Central memory CD4-positive, alpha-beta T cell (primary cell): Measurements from ENCODE around the gene KRTAP1-4.
"Not testable (repeated sequence)": the region's sequence is repeated elsewhere in the genome, so short reads cannot be mapped to it uniquely, and the experiment has no call there.

Experiments
- DNase-seq: peaks from one replicate; pipeline ENCODE4 v3.0.0; 2022

The KRTAP1-4 gene

GRCh38 chr17:41046735-41047465, 16.9 kb upstream of the KRTAP1-4 start, which contains the start of gene KRTAP2-1:
KRTAP2-1 (minus strand) TSS chr17:41047316; CDS start chr17:41047267, 49 bp downstream.
- not testable (repeated sequence) for DNase-seq

DNA sequence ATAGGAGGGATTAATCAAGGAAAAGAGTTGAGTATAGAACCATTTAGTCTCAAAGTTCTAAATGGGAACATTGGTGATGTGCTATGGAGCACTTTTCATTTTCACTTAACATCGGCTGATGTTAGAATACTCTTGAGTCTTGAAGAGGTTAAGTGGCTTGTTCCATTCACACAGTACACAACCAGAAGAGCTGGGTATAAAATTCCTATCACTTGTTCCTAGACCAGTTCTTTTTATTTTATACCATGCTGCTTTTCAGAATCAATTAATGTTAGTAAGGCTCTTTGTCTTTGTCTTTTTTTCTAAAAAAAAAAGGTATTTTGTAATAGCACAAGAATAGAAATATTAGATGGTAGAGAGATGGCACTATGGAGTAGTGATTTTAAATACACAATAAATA, 13.0 kb upstream of the KRTAP1-4 start:
- no peak for DNase-seq

GRCh38 chr17:41040783-41041571, 11.0 kb upstream of the KRTAP1-4 start, which contains the start of gene KRTAP1-1:
KRTAP1-1 (minus strand) TSS chr17:41041450; CDS start chr17:41041397, 53 bp downstream.
- DNase-seq, result not testable (repeated sequence)

GRCh38 chr17:41037853-41038350, 7.9 kb upstream of the KRTAP1-4 start:
- no peak for DNase-seq

DNA sequence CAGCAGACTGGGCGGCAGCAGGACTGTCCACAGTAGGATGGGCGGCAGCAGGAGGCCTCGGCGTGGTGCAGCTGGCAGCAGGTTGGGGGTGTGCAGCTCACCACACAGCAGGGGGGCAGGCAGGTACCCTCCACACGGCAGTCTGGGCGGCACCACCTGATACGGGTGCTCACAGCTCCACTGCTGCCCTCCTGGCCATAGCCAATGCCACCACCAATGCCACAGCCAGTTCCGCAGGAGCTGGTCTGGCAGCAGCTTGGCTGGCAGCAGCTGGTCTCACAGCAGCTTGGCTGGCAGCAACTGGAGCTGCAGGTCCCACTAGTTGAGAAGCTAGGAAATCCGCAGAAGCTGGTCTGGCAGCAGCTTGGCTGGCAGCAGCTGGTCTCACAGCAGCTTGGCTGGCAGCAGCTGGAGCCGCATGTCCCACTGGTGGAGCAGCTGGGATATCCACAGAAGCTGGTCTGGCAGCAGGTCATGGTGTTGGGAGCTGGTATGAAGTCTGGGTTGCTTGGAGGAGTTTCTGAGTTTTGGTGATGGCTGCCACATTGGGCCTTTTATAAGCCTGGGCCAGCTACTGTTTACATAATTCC, 4.4 kb upstream of the KRTAP1-4 start, which contains the start of gene KRTAP1-3:
Gene KRTAP1-3, minus strand, starts transcription at position 529 of the 590 bp plus-strand sequence. Its CDS starts 53 bp downstream, at position 476.
- not testable (repeated sequence) for DNase-seq

- DNase-seq, result no peak
Measured at GRCh38 chr17:41026715-41027471, 3.1 kb downstream of the KRTAP1-4 start, which contains the start of gene KRTAP1-5. KRTAP1-5 (minus strand) TSS chr17:41027208; CDS start chr17:41027155, 53 bp downstream.

- no peak for DNase-seq
Measured at GRCh38 chr17:41024697-41025096, 5.3 kb downstream of the KRTAP1-4 start.

DNA sequence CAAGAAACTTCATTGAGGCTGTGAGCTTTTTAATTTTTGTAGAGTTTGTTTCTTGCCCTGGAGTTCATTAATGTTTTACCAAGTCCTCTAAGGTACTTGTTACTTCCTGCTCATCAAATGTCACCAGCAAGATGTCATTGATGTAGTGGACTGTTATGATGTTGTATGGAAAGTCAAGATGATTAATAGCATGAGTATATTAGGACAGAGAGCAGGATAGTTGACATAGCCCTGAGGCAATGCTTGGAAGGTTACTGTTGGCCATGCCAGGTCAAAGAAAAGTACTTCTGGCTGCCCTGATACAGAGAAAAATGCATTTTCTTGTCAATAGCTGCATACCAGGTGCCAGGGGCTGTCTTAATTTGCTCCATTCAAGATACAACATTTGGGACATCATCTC, 9.7 kb downstream of the KRTAP1-4 start:
- no peak for DNase-seq

DNA sequence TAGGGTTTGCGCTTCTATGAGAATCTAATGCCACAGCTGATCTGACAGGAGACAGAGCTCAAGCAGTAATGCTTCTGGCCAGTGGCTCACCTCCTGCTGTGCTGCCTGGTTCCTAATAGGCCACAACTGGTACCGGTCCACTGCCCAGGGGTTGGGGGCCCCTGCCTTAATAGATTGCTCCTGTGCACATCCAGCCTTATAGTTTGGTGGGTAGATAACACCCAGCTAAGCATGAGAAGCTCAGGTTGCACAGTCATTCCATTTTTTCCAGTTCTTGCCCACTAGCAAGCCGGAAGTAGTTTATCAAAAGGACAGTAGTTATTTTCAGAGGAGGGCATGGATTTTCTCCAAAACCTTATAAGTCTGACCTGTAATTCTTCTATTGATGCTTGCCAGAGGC, 10.6 kb downstream of the KRTAP1-4 start:
- no peak for DNase-seq

GRCh38 chr17:41018541-41018940, 11.5 kb downstream of the KRTAP1-4 start:
- DNase-seq, result no peak

- no peak for DNase-seq
Measured at GRCh38 chr17:41016578-41017215, 13.3 kb downstream of the KRTAP1-4 start.

- DNase-seq, result no peak
Measured at GRCh38 chr17:41015454-41015853, 14.5 kb downstream of the KRTAP1-4 start.

GRCh38 chr17:41013606-41014005, 16.4 kb downstream of the KRTAP1-4 start:
- DNase-seq, result no peak

DNA sequence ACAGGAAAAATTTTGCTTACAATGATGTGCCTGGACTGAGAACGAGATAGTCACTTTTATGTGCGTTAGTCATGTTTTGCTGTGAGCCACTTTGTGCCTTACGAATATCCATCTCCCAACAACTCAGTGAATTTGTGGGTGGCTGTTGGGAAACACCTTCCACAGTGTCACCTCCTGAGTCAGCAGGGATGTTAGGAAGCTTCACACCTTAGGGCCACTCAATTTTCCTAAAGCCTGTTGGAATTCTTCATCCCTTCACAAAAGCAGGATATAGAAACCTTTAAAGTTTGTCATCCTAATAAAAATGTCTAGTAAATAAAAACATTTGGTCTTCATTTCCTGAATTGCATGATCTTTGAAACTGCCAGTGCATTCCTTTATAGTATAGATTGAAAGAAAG, 16.8 kb downstream of the KRTAP1-4 start:
- DNase-seq, result no peak

GRCh38 chr17:41012326-41013120, 17.5 kb downstream of the KRTAP1-4 start:
- DNase-seq, result no peak

DNA sequence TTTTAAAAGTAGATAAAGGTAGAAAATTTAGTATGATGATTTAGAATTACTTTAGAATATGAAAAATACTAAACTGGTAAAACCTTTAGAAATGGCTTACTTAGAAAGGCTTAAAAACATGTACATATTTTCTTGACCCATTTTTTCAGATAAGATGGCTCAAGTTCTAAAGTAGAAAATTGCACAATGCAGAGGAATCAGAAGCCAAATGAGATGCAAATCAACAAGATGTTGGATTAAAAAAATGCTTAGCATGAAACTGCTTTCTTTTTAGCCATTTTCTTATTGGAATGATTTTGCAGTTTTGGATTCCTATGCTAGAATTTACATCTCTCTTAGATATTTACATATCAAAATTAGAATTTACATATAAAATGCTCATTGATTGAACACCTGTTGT, 19.6 kb downstream of the KRTAP1-4 start:
- DNase-seq, result no peak

- no peak for DNase-seq
Measured at GRCh38 chr17:41009936-41010335, 20.1 kb downstream of the KRTAP1-4 start.

DNA sequence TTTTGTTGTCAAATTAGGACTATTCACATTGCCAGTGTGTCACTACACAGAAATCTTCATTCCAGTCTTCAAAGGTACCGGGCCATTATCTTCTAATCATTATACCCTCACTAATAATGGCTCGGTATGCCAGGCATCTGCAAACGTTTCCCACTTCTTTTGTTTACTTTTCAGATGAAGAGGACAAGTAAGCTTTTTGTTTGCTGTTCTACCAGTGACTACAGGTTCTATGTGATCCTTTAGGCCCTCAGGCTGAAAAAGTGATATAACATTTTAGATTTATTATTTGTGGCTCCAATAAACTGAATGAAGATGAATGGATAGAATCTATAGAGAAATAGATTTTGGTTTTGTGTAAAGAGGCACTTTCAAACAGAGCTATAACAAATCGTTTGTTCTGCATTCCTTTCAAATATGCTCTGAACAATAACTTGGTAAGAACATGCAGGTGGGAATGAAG, 20.7 kb downstream of the KRTAP1-4 start:
- no peak for DNase-seq

DNA sequence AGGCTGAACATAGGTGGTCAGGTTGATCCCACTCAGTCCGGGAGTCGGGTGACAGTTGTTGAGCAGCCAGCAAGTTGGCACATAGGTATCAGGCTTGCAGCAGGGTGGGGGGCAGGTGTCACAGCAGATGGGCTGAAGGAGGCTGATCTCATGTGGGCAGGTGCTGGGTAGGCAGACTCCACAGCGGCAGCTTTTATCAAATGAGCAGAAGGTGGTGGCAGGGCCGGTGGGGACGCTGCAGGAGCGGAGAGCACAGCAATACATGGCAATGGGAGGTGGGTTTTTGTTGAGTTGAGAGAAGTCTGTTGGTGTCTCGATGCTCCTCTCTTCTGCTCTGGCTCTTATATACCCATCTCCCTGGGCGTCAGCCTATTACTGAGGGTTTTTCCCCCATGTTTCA, 21.2 kb downstream of the KRTAP1-4 start, which contains the start of gene KRTAP3-1:
Gene KRTAP3-1, minus strand, starts transcription at position 318 of the 400 bp plus-strand sequence. Its CDS starts 54 bp downstream, at position 264.
- no peak for DNase-seq

GRCh38 chr17:41004397-41004796, 25.6 kb downstream of the KRTAP1-4 start:
- no peak for DNase-seq

DNA sequence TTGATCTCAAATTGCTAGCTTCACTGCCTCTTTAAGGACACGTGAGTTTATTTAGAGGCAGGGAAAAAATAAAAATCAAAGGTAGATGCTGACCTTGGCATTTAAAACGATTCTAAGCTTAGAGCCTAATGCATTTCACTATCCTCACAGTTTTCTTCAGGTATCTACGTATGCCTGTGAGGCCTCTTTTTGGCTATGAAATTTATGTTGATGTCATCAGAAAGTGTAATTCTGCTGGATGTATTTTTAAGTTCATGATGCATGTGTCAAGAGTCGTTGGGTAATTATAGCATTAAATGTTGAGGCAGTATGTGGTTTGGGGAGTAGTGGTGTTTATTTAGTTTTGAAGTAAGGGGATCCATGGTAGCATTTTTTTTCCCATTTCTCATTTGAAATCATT, 26.1 kb downstream of the KRTAP1-4 start:
- DNase-seq, result no peak
